ENCODE results near the gene RALGPS2.

GRCh38 chr1:178739285-178740045 is 14.4 kb downstream of the RALGPS2 start:
- TF ChIP-seq ZNF70 (CRISPR knock-in tag; IDR thresholded peaks at IDR 0.05) (no peak), ZC3H10 (CRISPR knock-in tag; IDR thresholded peaks at IDR 0.05) (no peak), RARB (CRISPR knock-in tag; IDR thresholded peaks at IDR 0.05) (no peak), GLIS3 (CRISPR knock-in tag; IDR thresholded peaks at IDR 0.05) (no peak), CREB5 (CRISPR knock-in tag; IDR thresholded peaks at IDR 0.05; ENCODE audit: low read depth) (no peak)
- TF ChIP-seq, protein P1, sequence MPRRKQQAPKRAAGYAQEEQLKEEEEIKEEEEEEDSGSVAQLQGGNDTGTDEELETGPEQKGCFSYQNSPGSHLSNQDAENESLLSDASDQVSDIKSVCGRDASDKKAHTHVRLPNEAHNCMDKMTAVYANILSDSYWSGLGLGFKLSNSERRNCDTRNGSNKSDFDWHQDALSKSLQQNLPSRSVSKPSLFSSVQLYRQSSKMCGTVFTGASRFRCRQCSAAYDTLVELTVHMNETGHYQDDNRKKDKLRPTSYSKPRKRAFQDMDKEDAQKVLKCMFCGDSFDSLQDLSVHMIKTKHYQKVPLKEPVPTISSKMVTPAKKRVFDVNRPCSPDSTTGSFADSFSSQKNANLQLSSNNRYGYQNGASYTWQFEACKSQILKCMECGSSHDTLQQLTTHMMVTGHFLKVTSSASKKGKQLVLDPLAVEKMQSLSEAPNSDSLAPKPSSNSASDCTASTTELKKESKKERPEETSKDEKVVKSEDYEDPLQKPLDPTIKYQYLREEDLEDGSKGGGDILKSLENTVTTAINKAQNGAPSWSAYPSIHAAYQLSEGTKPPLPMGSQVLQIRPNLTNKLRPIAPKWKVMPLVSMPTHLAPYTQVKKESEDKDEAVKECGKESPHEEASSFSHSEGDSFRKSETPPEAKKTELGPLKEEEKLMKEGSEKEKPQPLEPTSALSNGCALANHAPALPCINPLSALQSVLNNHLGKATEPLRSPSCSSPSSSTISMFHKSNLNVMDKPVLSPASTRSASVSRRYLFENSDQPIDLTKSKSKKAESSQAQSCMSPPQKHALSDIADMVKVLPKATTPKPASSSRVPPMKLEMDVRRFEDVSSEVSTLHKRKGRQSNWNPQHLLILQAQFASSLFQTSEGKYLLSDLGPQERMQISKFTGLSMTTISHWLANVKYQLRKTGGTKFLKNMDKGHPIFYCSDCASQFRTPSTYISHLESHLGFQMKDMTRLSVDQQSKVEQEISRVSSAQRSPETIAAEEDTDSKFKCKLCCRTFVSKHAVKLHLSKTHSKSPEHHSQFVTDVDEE (CRISPR knock-in tag; IDR thresholded peaks at IDR 0.05): no peak
- TF ChIP-seq, protein P2, sequence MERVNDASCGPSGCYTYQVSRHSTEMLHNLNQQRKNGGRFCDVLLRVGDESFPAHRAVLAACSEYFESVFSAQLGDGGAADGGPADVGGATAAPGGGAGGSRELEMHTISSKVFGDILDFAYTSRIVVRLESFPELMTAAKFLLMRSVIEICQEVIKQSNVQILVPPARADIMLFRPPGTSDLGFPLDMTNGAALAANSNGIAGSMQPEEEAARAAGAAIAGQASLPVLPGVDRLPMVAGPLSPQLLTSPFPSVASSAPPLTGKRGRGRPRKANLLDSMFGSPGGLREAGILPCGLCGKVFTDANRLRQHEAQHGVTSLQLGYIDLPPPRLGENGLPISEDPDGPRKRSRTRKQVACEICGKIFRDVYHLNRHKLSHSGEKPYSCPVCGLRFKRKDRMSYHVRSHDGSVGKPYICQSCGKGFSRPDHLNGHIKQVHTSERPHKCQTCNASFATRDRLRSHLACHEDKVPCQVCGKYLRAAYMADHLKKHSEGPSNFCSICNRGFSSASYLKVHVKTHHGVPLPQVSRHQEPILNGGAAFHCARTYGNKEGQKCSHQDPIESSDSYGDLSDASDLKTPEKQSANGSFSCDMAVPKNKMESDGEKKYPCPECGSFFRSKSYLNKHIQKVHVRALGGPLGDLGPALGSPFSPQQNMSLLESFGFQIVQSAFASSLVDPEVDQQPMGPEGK (CRISPR knock-in tag; IDR thresholded peaks at IDR 0.05; ENCODE audit: borderline replicate concordance): no peak
